Measurements from ENCODE around the gene AKNAD1.
"Not testable (repeated sequence)": the region's sequence is repeated elsewhere in the genome, so short reads cannot be mapped to it uniquely, and the experiment has no call there.

The AKNAD1 gene

GRCh38 chr1:108892356-108893140 lies 35.7 kb upstream of the AKNAD1 start:
- no peak overlapping the region for H3K4me3 ChIP-seq (ENCODE audit: low read length)
- no peak for DNase-seq (ENCODE audit: low read depth)
- TF ChIP-seq, protein P1, sequence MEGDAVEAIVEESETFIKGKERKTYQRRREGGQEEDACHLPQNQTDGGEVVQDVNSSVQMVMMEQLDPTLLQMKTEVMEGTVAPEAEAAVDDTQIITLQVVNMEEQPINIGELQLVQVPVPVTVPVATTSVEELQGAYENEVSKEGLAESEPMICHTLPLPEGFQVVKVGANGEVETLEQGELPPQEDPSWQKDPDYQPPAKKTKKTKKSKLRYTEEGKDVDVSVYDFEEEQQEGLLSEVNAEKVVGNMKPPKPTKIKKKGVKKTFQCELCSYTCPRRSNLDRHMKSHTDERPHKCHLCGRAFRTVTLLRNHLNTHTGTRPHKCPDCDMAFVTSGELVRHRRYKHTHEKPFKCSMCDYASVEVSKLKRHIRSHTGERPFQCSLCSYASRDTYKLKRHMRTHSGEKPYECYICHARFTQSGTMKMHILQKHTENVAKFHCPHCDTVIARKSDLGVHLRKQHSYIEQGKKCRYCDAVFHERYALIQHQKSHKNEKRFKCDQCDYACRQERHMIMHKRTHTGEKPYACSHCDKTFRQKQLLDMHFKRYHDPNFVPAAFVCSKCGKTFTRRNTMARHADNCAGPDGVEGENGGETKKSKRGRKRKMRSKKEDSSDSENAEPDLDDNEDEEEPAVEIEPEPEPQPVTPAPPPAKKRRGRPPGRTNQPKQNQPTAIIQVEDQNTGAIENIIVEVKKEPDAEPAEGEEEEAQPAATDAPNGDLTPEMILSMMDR (conservative IDR thresholded peaks at IDR 0.05; ENCODE audit: low read length), result no peak

- DNase-seq (ENCODE audit: low read depth), result no peak
- H3K4me3 ChIP-seq (ENCODE audit: low read length), result no peak overlapping the region
Observed at GRCh38 chr1:108889706-108890384, 33.0 kb upstream of the AKNAD1 start.

DNA sequence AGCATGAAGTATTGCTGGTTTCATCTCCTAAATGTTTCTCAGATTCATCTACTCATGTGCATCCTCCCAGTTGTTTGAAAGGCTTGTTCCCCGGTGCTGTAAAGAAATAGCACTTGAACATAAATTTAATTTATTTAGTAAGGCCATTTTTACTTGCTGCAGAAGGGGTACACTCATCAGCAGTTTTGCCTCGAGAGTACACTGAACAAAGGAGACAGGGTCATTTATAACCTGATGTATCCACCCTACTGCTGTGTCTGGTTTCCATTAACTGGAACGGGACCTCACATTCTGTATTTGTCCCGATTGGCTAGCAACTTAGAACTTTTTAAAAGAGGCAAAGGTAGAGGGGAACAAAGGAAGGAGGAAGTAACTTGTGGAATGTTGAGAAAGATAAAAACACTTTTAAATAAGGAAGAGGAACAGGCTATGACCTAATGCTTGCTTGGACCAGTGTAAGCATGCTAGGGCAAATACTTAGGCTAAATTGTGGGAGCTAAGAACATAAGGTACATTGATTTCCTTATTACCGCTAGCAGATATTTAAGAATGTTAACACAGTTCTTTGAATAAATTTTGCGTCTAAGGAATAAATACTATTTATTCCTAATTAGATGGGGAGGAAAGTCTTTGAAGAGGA lies 32.2 kb upstream of the AKNAD1 start:
- not testable (repeated sequence) for DNase-seq (ENCODE audit: low read depth); H3K4me3 ChIP-seq (ENCODE audit: low read length)

More at GRCh38 chr1:108889706-108890384, 33.0 kb upstream of the AKNAD1 start:
- TF ChIP-seq, protein P1 (conservative IDR thresholded peaks at IDR 0.05; ENCODE audit: low read length), result no peak

- TF ChIP-seq, protein P1 (conservative IDR thresholded peaks at IDR 0.05; ENCODE audit: low read length), result no peak
- peak; percentile 78 for DNase-seq (ENCODE audit: low read depth)
- no peak overlapping the region for H3K4me3 ChIP-seq (ENCODE audit: low read length)
Observed at GRCh38 chr1:108886292-108886691, 29.4 kb upstream of the AKNAD1 start.

DNA sequence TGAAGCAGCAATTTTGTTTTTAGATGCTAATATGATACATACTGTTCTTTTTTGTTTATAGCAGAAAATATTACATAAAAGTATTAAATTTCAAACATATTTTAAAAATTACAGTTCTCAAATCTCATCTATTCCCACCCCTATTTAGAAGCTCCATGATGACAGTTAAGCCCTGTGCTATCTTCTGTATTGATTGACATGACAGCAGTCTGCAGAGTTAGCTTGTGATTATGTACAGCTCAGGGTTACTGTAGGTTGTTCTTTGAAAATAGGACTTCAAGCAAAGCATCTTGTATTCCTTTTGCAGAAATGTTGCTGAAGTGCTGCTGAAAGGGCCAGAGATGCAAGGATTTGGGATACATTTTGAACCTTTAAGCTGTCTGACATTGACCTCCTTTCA lies 28.1 kb upstream of the AKNAD1 start:
- no peak overlapping the region for H3K4me3 ChIP-seq (ENCODE audit: low read length)
- TF ChIP-seq, protein P1 (conservative IDR thresholded peaks at IDR 0.05; ENCODE audit: low read length), result no peak
- DNase-seq (ENCODE audit: low read depth), result no peak

GRCh38 chr1:108882837-108883236 lies 25.9 kb upstream of the AKNAD1 start:
- TF ChIP-seq, protein P1 (conservative IDR thresholded peaks at IDR 0.05; ENCODE audit: low read length), result no peak
- DNase-seq (ENCODE audit: low read depth), result no peak
- no peak overlapping the region for H3K4me3 ChIP-seq (ENCODE audit: low read length)

DNA sequence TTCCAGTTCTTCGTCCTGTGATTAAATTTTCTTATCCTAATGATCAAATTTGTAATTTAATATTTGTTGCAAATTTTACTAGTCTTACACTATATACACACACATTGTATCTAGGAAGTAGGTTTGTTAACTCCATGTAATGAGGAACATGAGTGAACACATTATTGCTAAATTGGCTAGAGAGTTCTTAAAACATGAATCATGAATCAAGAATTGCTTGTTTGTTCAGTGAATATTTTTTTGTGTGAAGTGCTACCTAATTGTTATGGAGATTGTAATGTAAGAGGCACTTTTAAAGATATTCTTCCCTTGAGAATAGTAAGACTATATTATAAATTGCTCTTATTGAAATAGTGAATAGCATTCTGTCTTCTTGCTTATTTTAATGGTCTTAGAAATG lies 24.5 kb upstream of the AKNAD1 start:
- TF ChIP-seq, protein P1 (conservative IDR thresholded peaks at IDR 0.05; ENCODE audit: low read length), result no peak
- H3K4me3 ChIP-seq (ENCODE audit: low read length), result no peak overlapping the region
- DNase-seq (ENCODE audit: low read depth), result peak; percentile 78
